ENCODE results near the gene DDAH1.

DNA sequence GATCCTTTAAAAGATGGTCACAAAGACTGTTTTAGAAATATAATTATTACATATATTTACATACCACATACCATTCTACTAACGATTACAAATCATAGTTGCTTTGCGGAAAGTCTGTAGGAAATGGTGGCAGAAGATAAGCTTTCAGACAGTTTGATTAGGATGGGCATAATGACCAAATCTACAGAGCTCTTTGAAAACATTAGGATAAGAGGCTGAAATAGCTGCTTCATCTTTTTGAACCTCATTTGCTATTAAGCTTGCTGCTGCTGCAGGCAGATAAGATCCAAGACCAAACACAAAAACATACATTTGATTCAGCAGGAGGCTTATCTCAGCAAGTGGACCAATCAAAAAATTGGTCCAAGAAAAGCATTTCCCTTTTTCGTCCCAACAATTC, 47.1 kb downstream of the DDAH1 start:
- TF ChIP-seq, protein P1, sequence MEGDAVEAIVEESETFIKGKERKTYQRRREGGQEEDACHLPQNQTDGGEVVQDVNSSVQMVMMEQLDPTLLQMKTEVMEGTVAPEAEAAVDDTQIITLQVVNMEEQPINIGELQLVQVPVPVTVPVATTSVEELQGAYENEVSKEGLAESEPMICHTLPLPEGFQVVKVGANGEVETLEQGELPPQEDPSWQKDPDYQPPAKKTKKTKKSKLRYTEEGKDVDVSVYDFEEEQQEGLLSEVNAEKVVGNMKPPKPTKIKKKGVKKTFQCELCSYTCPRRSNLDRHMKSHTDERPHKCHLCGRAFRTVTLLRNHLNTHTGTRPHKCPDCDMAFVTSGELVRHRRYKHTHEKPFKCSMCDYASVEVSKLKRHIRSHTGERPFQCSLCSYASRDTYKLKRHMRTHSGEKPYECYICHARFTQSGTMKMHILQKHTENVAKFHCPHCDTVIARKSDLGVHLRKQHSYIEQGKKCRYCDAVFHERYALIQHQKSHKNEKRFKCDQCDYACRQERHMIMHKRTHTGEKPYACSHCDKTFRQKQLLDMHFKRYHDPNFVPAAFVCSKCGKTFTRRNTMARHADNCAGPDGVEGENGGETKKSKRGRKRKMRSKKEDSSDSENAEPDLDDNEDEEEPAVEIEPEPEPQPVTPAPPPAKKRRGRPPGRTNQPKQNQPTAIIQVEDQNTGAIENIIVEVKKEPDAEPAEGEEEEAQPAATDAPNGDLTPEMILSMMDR (IDR thresholded peaks at IDR 0.05): no peak
- TF ChIP-seq POLR2AphosphoS5 (IDR thresholded peaks at IDR 0.05): no peak

Measured in gastroesophageal sphincter (tissue), 3 donors.